GM23338 (cell line): ENCODE measurements around the gene ERN1. TPM values are rescaled to one million over a fixed set of nuclear protein-coding genes. Genes with fewer than 3 reads are reported as not detected.

Source experiments
- ATAC-seq: fragments of 200-7000 bp; cut with Tn5 transposase; 3 replicates; pipeline ENCODE4 v1.9.1; 2020
- DNase-seq: peaks from one replicate; pipeline ENCODE4 v3.0.0-alpha.2; 2015; ENCODE audit warnings: low spot score
- H2AFZ ChIP-seq: fragments of 200-600 bp; sonication (generic); 2 replicates; pipeline ENCODE4 v1.8.0; 2016; ENCODE audit warnings: antibody characterized with exemption, mild to moderate bottlenecking, moderate library complexity
- H3F3A ChIP-seq: fragments of 200-600 bp; sonication (generic); replicated peaks from 2 replicates; pipeline ENCODE4 v1.8.0; 2017; ENCODE audit warnings: antibody characterized with exemption, mixed run types, low read depth
- H3K27ac ChIP-seq: fragments of 200-600 bp; sonication (generic); 2 replicates; pipeline ENCODE4 v1.6.1; 2016; ENCODE audit warnings: low read depth
- H3K27me3 ChIP-seq: fragments of 200-600 bp; sonication (generic); 2 replicates; pipeline ENCODE4 v1.8.0; 2016; ENCODE audit warnings: mild to moderate bottlenecking, mixed run types, moderate library complexity; ENCODE audit not compliant: insufficient read depth
- H3K36me3 ChIP-seq: fragments of 200-600 bp; sonication (generic); 2 replicates; pipeline ENCODE4 v1.8.0; 2016; ENCODE audit warnings: mild to moderate bottlenecking; ENCODE audit not compliant: insufficient read depth
- H3K4me1 ChIP-seq: fragments of 200-600 bp; sonication (generic); 2 replicates; pipeline ENCODE4 v1.8.0; 2016; ENCODE audit warnings: mild to moderate bottlenecking, moderate library complexity; ENCODE audit not compliant: insufficient read depth
- H3K4me2 ChIP-seq: fragments of 200-600 bp; sonication (generic); 2 replicates; pipeline ENCODE4 v1.7.1; 2017; ENCODE audit warnings: mixed run types
- H3K4me3 ChIP-seq: fragments of 200-600 bp; sonication (generic); 2 replicates; pipeline ENCODE4 v1.6.1; 2016; ENCODE audit warnings: mixed run types
- H3K79me2 ChIP-seq: fragments of 200-600 bp; sonication (generic); replicated peaks from 2 replicates; pipeline ENCODE4 v1.8.0; 2017; ENCODE audit warnings: mild to moderate bottlenecking; ENCODE audit not compliant: insufficient read depth
- H3K9me2 ChIP-seq: fragments of 200-600 bp; sonication (generic); 2 replicates; pipeline ENCODE4 v1.8.0; 2017; ENCODE audit not compliant: insufficient read depth
- H4K20me1 ChIP-seq: fragments of 200-600 bp; sonication (generic); replicated peaks from 2 replicates; pipeline ENCODE4 v1.8.0; 2017; ENCODE audit warnings: mild to moderate bottlenecking; ENCODE audit not compliant: insufficient read depth
- H3K27ac Mint-ChIP-seq: 2 replicates; pipeline ENCODE4 v1.8.0; 2020; ENCODE audit warnings: inconsistent platforms, mild to moderate bottlenecking, moderate library complexity, mixed read lengths
- H3K27me3 Mint-ChIP-seq: 3 replicates; pipeline ENCODE4 v1.8.0; 2022; ENCODE audit warnings: low read depth, mild to moderate bottlenecking, moderate library complexity, mixed read lengths, inconsistent platforms; ENCODE audit not compliant: insufficient read depth, poor library complexity
- H3K36me3 Mint-ChIP-seq: 3 replicates; pipeline ENCODE4 v1.8.0; 2021; ENCODE audit warnings: low read depth, mild to moderate bottlenecking, inconsistent platforms, moderate library complexity, mixed read lengths
- H3K4me1 Mint-ChIP-seq: 3 replicates; pipeline ENCODE4 v1.8.0; 2020; ENCODE audit warnings: mild to moderate bottlenecking, inconsistent platforms, mixed read lengths
- H3K4me3 Mint-ChIP-seq: 3 replicates; pipeline ENCODE4 v1.8.0; 2021; ENCODE audit warnings: moderate library complexity, mild to moderate bottlenecking, inconsistent platforms, mixed read lengths
- H3K9me3 Mint-ChIP-seq: 3 replicates; pipeline ENCODE4 v1.8.0; 2020; ENCODE audit warnings: moderate library complexity, mild to moderate bottlenecking, inconsistent platforms, mixed read lengths
- CTCF ChIP-seq, 2 experiments: fragments of 200-600 bp in 1 of 2; sonication (generic) in 1 of 2; conservative IDR thresholded peaks; 2 replicates each; pipeline versions ENCODE4 v1.5.1 to v1.6.1; 2016 to 2017; ENCODE audit warnings: antibody characterized with exemption in 2 of 2, low read depth in 2 of 2, mild to moderate bottlenecking in 2 of 2, moderate library complexity in 1 of 2
- ETS1 ChIP-seq: IDR thresholded peaks from 2 replicates; pipeline ENCODE4 v1.6.1; 2016; ENCODE audit warnings: antibody characterized with exemption
- EZH2 ChIP-seq: fragments of 200-600 bp; sonication (generic); IDR thresholded peaks from one replicate; pipeline ENCODE4 v1.8.0; 2017; ENCODE audit warnings: antibody characterized with exemption, mild to moderate bottlenecking, low read depth; ENCODE audit not compliant: unreplicated experiment
- EZH2phosphoT487 ChIP-seq: fragments of 200-600 bp; sonication (generic); IDR thresholded peaks from one replicate; pipeline ENCODE4 v1.8.1; 2018; ENCODE audit warnings: antibody characterized with exemption; ENCODE audit not compliant: unreplicated experiment
- JUNB ChIP-seq: IDR thresholded peaks from one replicate; pipeline ENCODE4 v1.6.1; 2016; ENCODE audit warnings: antibody characterized with exemption; ENCODE audit not compliant: unreplicated experiment
- POLR2AphosphoS5 ChIP-seq: IDR thresholded peaks from 2 replicates; pipeline ENCODE4 v1.6.1; 2016; ENCODE audit warnings: antibody characterized with exemption, low read depth
- REST ChIP-seq: IDR thresholded peaks from one replicate; pipeline ENCODE4 v1.6.1; 2018; ENCODE audit warnings: antibody characterized with exemption; ENCODE audit not compliant: unreplicated experiment
- STAT1 ChIP-seq: IDR thresholded peaks from one replicate; pipeline ENCODE4 v1.6.1; 2016; ENCODE audit warnings: antibody characterized with exemption; ENCODE audit not compliant: unreplicated experiment
- ZNF114 ChIP-seq: fragments of 250-450 bp; sonication (Bioruptor Pico); IDR thresholded peaks from 2 replicates; pipeline ENCODE4 v1.5.0; 2020; ENCODE audit warnings: mild to moderate bottlenecking, moderate library complexity
- polyA plus RNA-seq: library from polyadenylated mRNA; unstranded; fragments of >200 nt; fragmentation: Nextera tagmentation; extraction: Ambion mirVana; gene quantifications from 2 replicates; pipeline ENCODE4 v1.2.1, GENCODE V29; 2016
- total RNA-seq: library from RNA; depleted of rRNA; stranded (reverse); fragments of >200 nt; shearing (Covaris generic); gene quantifications from 2 replicates; pipeline ENCODE4 v1.2.3, GENCODE V29; 2014
- TF ChIP-seq, protein P1 (sequence below): fragments of 250-450 bp; sonication (Bioruptor Pico); IDR thresholded peaks from 2 replicates; pipeline ENCODE4 v1.5.0; 2020; ENCODE audit warnings: mild to moderate bottlenecking, moderate library complexity

ERN1 gene
- total and polyA plus RNA-seq, 2 experiments from 2014 or later = 5.9 to 7.5 TPM

GRCh38 chr17:64006361-64007088, 123.4 kb downstream of the ERN1 start:
- H3K4me3 ChIP-seq = no peak overlapping the region
- H3K4me2 ChIP-seq = no peak overlapping the region
- no peaks in the 10 kb centered on the region for H3K36me3 Mint-ChIP-seq

More at GRCh38 chr17:64006361-64007088, 123.4 kb downstream of the ERN1 start:
- no peak for TF ChIP-seq JUNB
- no peak for TF ChIP-seq POLR2AphosphoS5
- TF ChIP-seq ETS1 = no peak
- TF ChIP-seq, protein P1, sequence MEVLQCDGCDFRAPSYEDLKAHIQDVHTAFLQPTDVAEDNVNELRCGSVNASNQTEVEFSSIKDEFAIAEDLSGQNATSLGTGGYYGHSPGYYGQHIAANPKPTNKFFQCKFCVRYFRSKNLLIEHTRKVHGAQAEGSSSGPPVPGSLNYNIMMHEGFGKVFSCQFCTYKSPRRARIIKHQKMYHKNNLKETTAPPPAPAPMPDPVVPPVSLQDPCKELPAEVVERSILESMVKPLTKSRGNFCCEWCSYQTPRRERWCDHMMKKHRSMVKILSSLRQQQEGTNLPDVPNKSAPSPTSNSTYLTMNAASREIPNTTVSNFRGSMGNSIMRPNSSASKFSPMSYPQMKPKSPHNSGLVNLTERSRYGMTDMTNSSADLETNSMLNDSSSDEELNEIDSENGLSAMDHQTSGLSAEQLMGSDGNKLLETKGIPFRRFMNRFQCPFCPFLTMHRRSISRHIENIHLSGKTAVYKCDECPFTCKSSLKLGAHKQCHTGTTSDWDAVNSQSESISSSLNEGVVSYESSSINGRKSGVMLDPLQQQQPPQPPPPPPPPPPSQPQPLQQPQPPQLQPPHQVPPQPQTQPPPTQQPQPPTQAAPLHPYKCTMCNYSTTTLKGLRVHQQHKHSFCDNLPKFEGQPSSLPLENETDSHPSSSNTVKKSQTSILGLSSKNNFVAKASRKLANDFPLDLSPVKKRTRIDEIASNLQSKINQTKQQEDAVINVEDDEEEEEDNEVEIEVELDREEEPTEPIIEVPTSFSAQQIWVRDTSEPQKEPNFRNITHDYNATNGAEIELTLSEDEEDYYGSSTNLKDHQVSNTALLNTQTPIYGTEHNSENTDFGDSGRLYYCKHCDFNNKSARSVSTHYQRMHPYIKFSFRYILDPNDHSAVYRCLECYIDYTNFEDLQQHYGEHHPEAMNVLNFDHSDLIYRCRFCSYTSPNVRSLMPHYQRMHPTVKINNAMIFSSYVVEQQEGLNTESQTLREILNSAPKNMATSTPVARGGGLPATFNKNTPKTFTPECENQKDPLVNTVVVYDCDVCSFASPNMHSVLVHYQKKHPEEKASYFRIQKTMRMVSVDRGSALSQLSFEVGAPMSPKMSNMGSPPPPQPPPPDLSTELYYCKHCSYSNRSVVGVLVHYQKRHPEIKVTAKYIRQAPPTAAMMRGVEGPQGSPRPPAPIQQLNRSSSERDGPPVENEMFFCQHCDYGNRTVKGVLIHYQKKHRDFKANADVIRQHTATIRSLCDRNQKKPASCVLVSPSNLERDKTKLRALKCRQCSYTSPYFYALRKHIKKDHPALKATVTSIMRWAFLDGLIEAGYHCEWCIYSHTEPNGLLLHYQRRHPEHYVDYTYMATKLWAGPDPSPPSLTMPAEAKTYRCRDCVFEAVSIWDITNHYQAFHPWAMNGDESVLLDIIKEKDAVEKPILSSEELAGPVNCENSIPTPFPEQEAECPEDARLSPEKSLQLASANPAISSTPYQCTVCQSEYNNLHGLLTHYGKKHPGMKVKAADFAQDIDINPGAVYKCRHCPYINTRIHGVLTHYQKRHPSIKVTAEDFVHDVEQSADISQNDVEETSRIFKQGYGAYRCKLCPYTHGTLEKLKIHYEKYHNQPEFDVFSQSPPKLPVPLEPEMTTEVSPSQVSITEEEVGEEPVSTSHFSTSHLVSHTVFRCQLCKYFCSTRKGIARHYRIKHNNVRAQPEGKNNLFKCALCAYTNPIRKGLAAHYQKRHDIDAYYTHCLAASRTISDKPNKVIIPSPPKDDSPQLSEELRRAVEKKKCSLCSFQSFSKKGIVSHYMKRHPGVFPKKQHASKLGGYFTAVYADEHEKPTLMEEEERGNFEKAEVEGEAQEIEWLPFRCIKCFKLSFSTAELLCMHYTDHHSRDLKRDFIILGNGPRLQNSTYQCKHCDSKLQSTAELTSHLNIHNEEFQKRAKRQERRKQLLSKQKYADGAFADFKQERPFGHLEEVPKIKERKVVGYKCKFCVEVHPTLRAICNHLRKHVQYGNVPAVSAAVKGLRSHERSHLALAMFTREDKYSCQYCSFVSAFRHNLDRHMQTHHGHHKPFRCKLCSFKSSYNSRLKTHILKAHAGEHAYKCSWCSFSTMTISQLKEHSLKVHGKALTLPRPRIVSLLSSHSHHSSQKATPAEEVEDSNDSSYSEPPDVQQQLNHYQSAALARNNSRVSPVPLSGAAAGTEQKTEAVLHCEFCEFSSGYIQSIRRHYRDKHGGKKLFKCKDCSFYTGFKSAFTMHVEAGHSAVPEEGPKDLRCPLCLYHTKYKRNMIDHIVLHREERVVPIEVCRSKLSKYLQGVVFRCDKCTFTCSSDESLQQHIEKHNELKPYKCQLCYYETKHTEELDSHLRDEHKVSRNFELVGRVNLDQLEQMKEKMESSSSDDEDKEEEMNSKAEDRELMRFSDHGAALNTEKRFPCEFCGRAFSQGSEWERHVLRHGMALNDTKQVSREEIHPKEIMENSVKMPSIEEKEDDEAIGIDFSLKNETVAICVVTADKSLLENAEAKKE (CRISPR knock-in tag) = no peak
- TF ChIP-seq REST = no peak
- no peak for TF ChIP-seq EZH2phosphoT487
- no peak for TF ChIP-seq EZH2
- TF ChIP-seq STAT1 = no peak
- no peak for TF ChIP-seq CTCF (conservative IDR thresholded peaks at IDR 0.05; ENCODE audit: low read depth in 2 of 2)
- TF ChIP-seq ZNF114 = no peak
- Mint-ChIP-seq H3K4me1 (peaks cover 16% of the 10 kb centered on the region), H3K27me3 (peaks cover 5% of the 10 kb centered on the region), H3K27ac (no peak overlapping the region), H3K9me3 (no peaks in the 10 kb centered on the region), H3K4me3 (no peak overlapping the region)
- ATAC-seq = no peak
- no peak overlapping the region for H3K27ac ChIP-seq
- no peaks in the 10 kb centered on the region for H3K4me1 ChIP-seq
- DNase-seq = no peak
- H3K79me2 ChIP-seq = no peaks in the 10 kb centered on the region
- no peak overlapping the region for H2AFZ ChIP-seq
- no peaks in the 10 kb centered on the region for H3K9me2 ChIP-seq
- no peaks in the 10 kb centered on the region for H3K27me3 ChIP-seq
- no peaks in the 10 kb centered on the region for H4K20me1 ChIP-seq
- no peaks in the 10 kb centered on the region for H3F3A ChIP-seq
- H3K36me3 ChIP-seq = no peaks in the 10 kb centered on the region
